NOMO-1 treated with DMSO at 0.1 percent for 48 hours (cell line): ENCODE results near the gene PLCXD1.
"Not testable (repeated sequence)": the region's sequence is repeated elsewhere in the genome, so short reads cannot be mapped to it uniquely, and the experiment has no call there.

Experiments
- DNase-seq: peaks from one replicate; lab custom pipeline; 2025; ENCODE audit not compliant: unreplicated experiment; lab: John Stamatoyannopoulos, UW

Gene PLCXD1

GRCh38 chrX:281166-281999, at the start of gene PLCXD1:
Gene PLCXD1 (plus strand): TSS chrX:281381. CDS start chrX:284188, 2,807 bp downstream.
- no peak for DNase-seq

- not testable (repeated sequence) for DNase-seq
These were observed 49.4 kb upstream of the PLCXD1 start for GRCh38 chrX:231637-232277.

- not testable (repeated sequence) for DNase-seq
These were observed 48.9 kb upstream of the PLCXD1 start for GRCh38 chrX:232278-232655.

- DNase-seq = not testable (repeated sequence)
These were observed 45.0 kb upstream of the PLCXD1 start for GRCh38 chrX:236201-236600.

- DNase-seq = no peak
These were observed 30.2 kb upstream of the PLCXD1 start for GRCh38 chrX:250965-251364.

- DNase-seq = not testable (repeated sequence)
These were observed 29.6 kb upstream of the PLCXD1 start for GRCh38 chrX:251396-252243.

GRCh38 chrX:252244-252956, 28.8 kb upstream of the PLCXD1 start:
- DNase-seq = no peak

GRCh38 chrX:252957-253291, 28.3 kb upstream of the PLCXD1 start:
- no peak for DNase-seq

GRCh38 chrX:253451-254297, 27.5 kb upstream of the PLCXD1 start:
- DNase-seq = no peak

- no peak for DNase-seq
These were observed 26.5 kb upstream of the PLCXD1 start for GRCh38 chrX:254630-255215.

GRCh38 chrX:255923-256331, 25.3 kb upstream of the PLCXD1 start:
- no peak for DNase-seq

GRCh38 chrX:257054-257453, 24.1 kb upstream of the PLCXD1 start:
- DNase-seq = not testable (repeated sequence)

GRCh38 chrX:257681-258289, 23.4 kb upstream of the PLCXD1 start:
- DNase-seq = no peak

- DNase-seq = no peak
These were observed 22.7 kb upstream of the PLCXD1 start for GRCh38 chrX:258291-259040.

GRCh38 chrX:259692-260355, 21.4 kb upstream of the PLCXD1 start:
- no peak for DNase-seq

GRCh38 chrX:261167-261918, 19.8 kb upstream of the PLCXD1 start:
- DNase-seq = no peak

- no peak for DNase-seq
These were observed 19.2 kb upstream of the PLCXD1 start for GRCh38 chrX:261919-262352.
